GM23248 (cell line): Measurements from ENCODE around the gene PREB.

Experiments used
- EZH2 ChIP-seq: fragments of 200-600 bp; sonication (generic); IDR thresholded peaks from 2 replicates; pipeline ENCODE4 v1.6.1; 2018; ENCODE audit warnings: antibody characterized with exemption, mild to moderate bottlenecking; ENCODE audit not compliant: insufficient read depth, poor library complexity, severe bottlenecking
- EZH2phosphoT487 ChIP-seq: fragments of 200-600 bp; sonication (generic); IDR thresholded peaks from 2 replicates; pipeline ENCODE4 v1.6.1; 2018; ENCODE audit warnings: antibody characterized with exemption, moderate library complexity, mild to moderate bottlenecking, low read depth; ENCODE audit not compliant: insufficient read depth

DNA sequence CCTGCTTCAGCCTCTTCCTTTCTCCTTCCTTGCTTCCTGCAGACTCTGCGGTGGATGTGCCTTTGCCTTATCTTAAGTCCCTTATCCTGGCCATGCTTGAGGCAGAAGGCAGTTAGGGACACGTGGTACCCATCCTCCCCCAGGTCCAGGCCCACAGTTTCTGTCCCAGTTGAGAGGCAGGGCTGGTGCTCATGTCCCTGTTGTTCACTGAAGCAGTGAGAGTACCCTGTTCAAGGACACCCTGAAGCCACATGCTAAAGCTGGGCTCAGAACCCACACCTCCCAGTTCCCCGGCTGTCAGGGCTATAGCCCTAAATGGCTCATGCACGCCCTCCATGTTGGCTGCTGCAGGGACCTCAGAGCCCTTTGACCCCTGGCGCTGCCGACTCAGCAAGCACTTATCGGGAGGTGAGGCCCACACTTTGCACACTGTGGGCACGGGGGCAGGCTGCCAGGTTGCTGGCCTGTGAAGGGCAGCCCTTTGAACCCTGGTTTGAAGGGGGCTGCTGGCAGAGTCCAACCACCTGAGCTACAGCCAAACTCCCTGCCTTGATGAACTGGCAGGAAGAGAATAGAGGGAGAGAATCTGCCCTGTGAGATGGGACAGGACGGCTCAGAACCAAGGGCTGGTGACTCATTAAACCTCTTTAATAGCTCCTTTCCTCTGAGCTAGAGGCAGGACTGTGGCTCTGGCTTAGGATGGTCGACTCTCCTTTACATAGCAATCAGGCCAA lies 41.6 kb downstream of the PREB start:
- TF ChIP-seq EZH2 (no peak), EZH2phosphoT487 (no peak)
